Measurements from ENCODE around the gene CETP. TPM values are rescaled to one million over a fixed set of nuclear protein-coding genes. Genes with fewer than 3 reads are reported as not detected.

Gene CETP
- total and polyA plus RNA-seq, 2 of the 13 experiments (the other 11 are each of a cell fraction or from before 2014, with no cell fraction given): 0.31 to 9.8 TPM

GRCh38 chr16:56988948-56989945, 27.5 kb downstream of the CETP start, which contains the start of gene NLRC5 (continued):
- TF ChIP-seq ZNF280B (CRISPR knock-in tag; IDR thresholded peaks at IDR 0.05; ENCODE audit: borderline replicate concordance): peak; percentile 92
- peak; percentile 88 for TF ChIP-seq HNRNPLL (IDR thresholded peaks at IDR 0.05; ENCODE audit: low read depth, low read length, poor library complexity, severe bottlenecking)
- no peak for TF ChIP-seq ATAD3A (CRISPR knock-in tag; IDR thresholded peaks at IDR 0.05)
- TF ChIP-seq ZNF562 (CRISPR knock-in tag; IDR thresholded peaks at IDR 0.05; ENCODE audit: borderline replicate concordance): no peak
- TF ChIP-seq CC2D1A (CRISPR knock-in tag; IDR thresholded peaks at IDR 0.05): no peak
- TF ChIP-seq ZNF773 (CRISPR knock-in tag; IDR thresholded peaks at IDR 0.05; ENCODE audit: borderline replicate concordance): peak; percentile 38; the same call in 1 of the 2 replicates
- no peak for TF ChIP-seq NFE2 (CRISPR knock-in tag; IDR thresholded peaks at IDR 0.05)
- TF ChIP-seq ZNF292 (CRISPR knock-in tag; IDR thresholded peaks at IDR 0.05; ENCODE audit: borderline replicate concordance, low read depth): peak; percentile 97
- TF ChIP-seq NFATC3 (CRISPR knock-in tag; IDR thresholded peaks at IDR 0.05): peak; percentile 96
- peak; percentile 88; the same call in 1 of the 2 replicates for TF ChIP-seq ZNF296 (CRISPR knock-in tag; conservative IDR thresholded peaks at IDR 0.05)
- TF ChIP-seq PCBP1 (IDR thresholded peaks at IDR 0.05; ENCODE audit: borderline replicate concordance, low read depth, low read length): no peak
- TF ChIP-seq FOXO4 (CRISPR knock-in tag; conservative IDR thresholded peaks at IDR 0.05): no peak
- TF ChIP-seq PHF21A (CRISPR knock-in tag; IDR thresholded peaks at IDR 0.05): peak; percentile 64; the same call in 1 of the 2 replicates
- no peak for TF ChIP-seq SIN3A (IDR thresholded peaks at IDR 0.05; ENCODE audit: borderline replicate concordance, low read depth, low read length)
- TF ChIP-seq, protein P1, sequence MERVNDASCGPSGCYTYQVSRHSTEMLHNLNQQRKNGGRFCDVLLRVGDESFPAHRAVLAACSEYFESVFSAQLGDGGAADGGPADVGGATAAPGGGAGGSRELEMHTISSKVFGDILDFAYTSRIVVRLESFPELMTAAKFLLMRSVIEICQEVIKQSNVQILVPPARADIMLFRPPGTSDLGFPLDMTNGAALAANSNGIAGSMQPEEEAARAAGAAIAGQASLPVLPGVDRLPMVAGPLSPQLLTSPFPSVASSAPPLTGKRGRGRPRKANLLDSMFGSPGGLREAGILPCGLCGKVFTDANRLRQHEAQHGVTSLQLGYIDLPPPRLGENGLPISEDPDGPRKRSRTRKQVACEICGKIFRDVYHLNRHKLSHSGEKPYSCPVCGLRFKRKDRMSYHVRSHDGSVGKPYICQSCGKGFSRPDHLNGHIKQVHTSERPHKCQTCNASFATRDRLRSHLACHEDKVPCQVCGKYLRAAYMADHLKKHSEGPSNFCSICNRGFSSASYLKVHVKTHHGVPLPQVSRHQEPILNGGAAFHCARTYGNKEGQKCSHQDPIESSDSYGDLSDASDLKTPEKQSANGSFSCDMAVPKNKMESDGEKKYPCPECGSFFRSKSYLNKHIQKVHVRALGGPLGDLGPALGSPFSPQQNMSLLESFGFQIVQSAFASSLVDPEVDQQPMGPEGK (CRISPR knock-in tag; IDR thresholded peaks at IDR 0.05): peak; percentile 48
- TF ChIP-seq NAIF1 (CRISPR knock-in tag; IDR thresholded peaks at IDR 0.05; ENCODE audit: borderline replicate concordance): no peak
- TF ChIP-seq TGIF2 (CRISPR knock-in tag; IDR thresholded peaks at IDR 0.05): 0 out of 2 replicates have a peak, but pooled peaks have one; percentile 67
- TF ChIP-seq SYNCRIP (IDR thresholded peaks at IDR 0.05; ENCODE audit: insufficient read depth, low read depth, low read length): no peak
- no peak for TF ChIP-seq RORA (CRISPR knock-in tag; IDR thresholded peaks at IDR 0.05)
- peak; percentile 49 for TF ChIP-seq ZNF777 (CRISPR knock-in tag; IDR thresholded peaks at IDR 0.05)
- no peak for TF ChIP-seq RFX1 (IDR thresholded peaks at IDR 0.05)
- TF ChIP-seq KDM5B (CRISPR knock-in tag; IDR thresholded peaks at IDR 0.05; ENCODE audit: borderline replicate concordance): peak; percentile 84
- TF ChIP-seq, protein P2, sequence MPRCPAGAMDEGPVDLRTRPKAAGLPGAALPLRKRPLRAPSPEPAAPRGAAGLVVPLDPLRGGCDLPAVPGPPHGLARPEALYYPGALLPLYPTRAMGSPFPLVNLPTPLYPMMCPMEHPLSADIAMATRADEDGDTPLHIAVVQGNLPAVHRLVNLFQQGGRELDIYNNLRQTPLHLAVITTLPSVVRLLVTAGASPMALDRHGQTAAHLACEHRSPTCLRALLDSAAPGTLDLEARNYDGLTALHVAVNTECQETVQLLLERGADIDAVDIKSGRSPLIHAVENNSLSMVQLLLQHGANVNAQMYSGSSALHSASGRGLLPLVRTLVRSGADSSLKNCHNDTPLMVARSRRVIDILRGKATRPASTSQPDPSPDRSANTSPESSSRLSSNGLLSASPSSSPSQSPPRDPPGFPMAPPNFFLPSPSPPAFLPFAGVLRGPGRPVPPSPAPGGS (CRISPR knock-in tag; IDR thresholded peaks at IDR 0.05): peak; percentile 79; the same call in 1 of the 2 replicates
